ENCODE results near the gene TRAPPC8. TPM values are rescaled to one million over a fixed set of nuclear protein-coding genes. Genes with fewer than 3 reads are reported as not detected.
"Not testable (repeated sequence)": the region's sequence is repeated elsewhere in the genome, so short reads cannot be mapped to it uniquely, and the experiment has no call there.

The TRAPPC8 gene
- total RNA-seq, 1 donor from 2014 or later = 51.5 TPM

- H3K4me3 ChIP-seq = no peak overlapping the region
- Mint-ChIP-seq H3K9me3 (peaks cover 5% of the 10 kb centered on the region), H3K4me3 (no peak overlapping the region), H3K4me1 (no peaks in the 10 kb centered on the region), H3K27ac (no peak overlapping the region), H3K36me3 (no peaks in the 10 kb centered on the region), H3K27me3 (ENCODE audit: insufficient read depth, low read depth) (peaks cover 4% of the 10 kb centered on the region)
- no peak overlapping the region for H3K9ac ChIP-seq
- DNase-seq (ENCODE audit: low spot score) = no peak
- no peaks in the 10 kb centered on the region for H3K36me3 ChIP-seq
- no peaks in the 10 kb centered on the region for H4K20me1 ChIP-seq (ENCODE audit: low read depth)
- H3K9me3 ChIP-seq (ENCODE audit: low read depth) = no peaks in the 10 kb centered on the region
- no peak overlapping the region for H2AFZ ChIP-seq (replicated peaks)
- H3K27ac ChIP-seq = no peak overlapping the region
- H3K4me2 ChIP-seq = no peak overlapping the region
- no peaks in the 10 kb centered on the region for H3F3A ChIP-seq (ENCODE audit: low read depth)
- H3K4me1 ChIP-seq = no peaks in the 10 kb centered on the region
- H3K27me3 ChIP-seq = no peaks in the 10 kb centered on the region
- H3K79me2 ChIP-seq (ENCODE audit: low read depth) = no peaks in the 10 kb centered on the region
- TF ChIP-seq EZH2phosphoT487 (IDR thresholded peaks at IDR 0.05) (no peak), EZH2 (IDR thresholded peaks at IDR 0.05) (no peak), CTCF (IDR thresholded peaks at IDR 0.05) (no peak)
Observed at GRCh38 chr18:31801078-31801477, 141.8 kb downstream of the TRAPPC8 start.

GRCh38 chr18:31799257-31799656, 143.7 kb downstream of the TRAPPC8 start:
- not testable (repeated sequence) for H3K79me2 ChIP-seq (ENCODE audit: low read depth); H3K4me1 Mint-ChIP-seq; H2AFZ ChIP-seq (replicated peaks); H3K36me3 Mint-ChIP-seq; H3K4me1 ChIP-seq; H3K27me3 ChIP-seq; H3K36me3 ChIP-seq; H3K4me3 Mint-ChIP-seq; H3K27me3 Mint-ChIP-seq (ENCODE audit: insufficient read depth, low read depth); H4K20me1 ChIP-seq (ENCODE audit: low read depth); H3K9ac ChIP-seq; H3K9me3 ChIP-seq (ENCODE audit: low read depth); H3F3A ChIP-seq (ENCODE audit: low read depth); DNase-seq (ENCODE audit: low spot score); H3K9me3 Mint-ChIP-seq; H3K27ac ChIP-seq; H3K4me3 ChIP-seq; H3K27ac Mint-ChIP-seq; H3K4me2 ChIP-seq

GRCh38 chr18:31798399-31798798, 144.5 kb downstream of the TRAPPC8 start:
- Mint-ChIP-seq H3K9me3 (no peaks in the 10 kb centered on the region), H3K27me3 (ENCODE audit: insufficient read depth, low read depth) (peaks cover 2% of the 10 kb centered on the region), H3K4me1 (peaks cover 2% of the 10 kb centered on the region), H3K36me3 (no peaks in the 10 kb centered on the region), H3K4me3 (no peak overlapping the region), H3K27ac (no peak overlapping the region)
- H3K4me3 ChIP-seq = no peak overlapping the region
- H3K9ac ChIP-seq = no peak overlapping the region
- H3K36me3 ChIP-seq = no peaks in the 10 kb centered on the region
- TF ChIP-seq CTCF (IDR thresholded peaks at IDR 0.05) (no peak), EZH2 (IDR thresholded peaks at IDR 0.05) (no peak), EZH2phosphoT487 (IDR thresholded peaks at IDR 0.05) (no peak)
- no peak overlapping the region for H3K4me2 ChIP-seq
- no peaks in the 10 kb centered on the region for H3F3A ChIP-seq (ENCODE audit: low read depth)
- H3K27ac ChIP-seq = no peak overlapping the region
- H3K4me1 ChIP-seq = no peaks in the 10 kb centered on the region
- DNase-seq (ENCODE audit: low spot score) = no peak
- no peak overlapping the region for H2AFZ ChIP-seq (replicated peaks)
- H3K79me2 ChIP-seq (ENCODE audit: low read depth) = no peaks in the 10 kb centered on the region
- H4K20me1 ChIP-seq (ENCODE audit: low read depth) = no peaks in the 10 kb centered on the region
- no peaks in the 10 kb centered on the region for H3K9me3 ChIP-seq (ENCODE audit: low read depth)
- H3K27me3 ChIP-seq = no peaks in the 10 kb centered on the region

GRCh38 chr18:31795747-31796146, 147.2 kb downstream of the TRAPPC8 start:
- H3K36me3 ChIP-seq = no peaks in the 10 kb centered on the region
- H3K27ac Mint-ChIP-seq = no peak overlapping the region
- no peaks in the 10 kb centered on the region for H3K36me3 Mint-ChIP-seq
- H3K27me3 Mint-ChIP-seq (ENCODE audit: insufficient read depth, low read depth) = peaks cover 2% of the 10 kb centered on the region
- no peak for TF ChIP-seq EZH2 (IDR thresholded peaks at IDR 0.05)
- no peak for TF ChIP-seq CTCF (IDR thresholded peaks at IDR 0.05)
- no peak for TF ChIP-seq EZH2phosphoT487 (IDR thresholded peaks at IDR 0.05)
- DNase-seq (ENCODE audit: low spot score) = no peak
- no peaks in the 10 kb centered on the region for H3K27me3 ChIP-seq
- H3K4me3 Mint-ChIP-seq = no peak overlapping the region
- H3K27ac ChIP-seq = no peak overlapping the region
- no peaks in the 10 kb centered on the region for H3K9me3 Mint-ChIP-seq
- H3K4me3 ChIP-seq = no peak overlapping the region
- no peaks in the 10 kb centered on the region for H4K20me1 ChIP-seq (ENCODE audit: low read depth)
- no peaks in the 10 kb centered on the region for H3K79me2 ChIP-seq (ENCODE audit: low read depth)
- peaks cover 2% of the 10 kb centered on the region for H3K4me1 Mint-ChIP-seq
- H3F3A ChIP-seq (ENCODE audit: low read depth) = no peaks in the 10 kb centered on the region
- no peaks in the 10 kb centered on the region for H3K4me1 ChIP-seq
- no peak overlapping the region for H3K4me2 ChIP-seq
- H3K9ac ChIP-seq = no peak overlapping the region
- no peaks in the 10 kb centered on the region for H3K9me3 ChIP-seq (ENCODE audit: low read depth)
- no peak overlapping the region for H2AFZ ChIP-seq (replicated peaks)

Measured in neural progenitor cell (in vitro differentiated cells).